HEK293T (cell line): ENCODE results near the gene TIMELESS.

Experiments
- SP1 ChIP-seq: fragments of 450-650 bp; IDR thresholded peaks from 2 replicates; pipeline ENCODE4 v1.6.1; 2017
- SUZ12 ChIP-seq: fragments of 450-650 bp; IDR thresholded peaks from 2 replicates; pipeline ENCODE4 v1.6.1; 2016; ENCODE audit warnings: mild to moderate bottlenecking
- TARDBP ChIP-seq: fragments of 450-650 bp; IDR thresholded peaks from 2 replicates; pipeline ENCODE4 v1.6.1; 2016
- ZNF384 ChIP-seq: fragments of 450-650 bp; IDR thresholded peaks from 2 replicates; pipeline ENCODE4 v1.6.1; 2016

DNA sequence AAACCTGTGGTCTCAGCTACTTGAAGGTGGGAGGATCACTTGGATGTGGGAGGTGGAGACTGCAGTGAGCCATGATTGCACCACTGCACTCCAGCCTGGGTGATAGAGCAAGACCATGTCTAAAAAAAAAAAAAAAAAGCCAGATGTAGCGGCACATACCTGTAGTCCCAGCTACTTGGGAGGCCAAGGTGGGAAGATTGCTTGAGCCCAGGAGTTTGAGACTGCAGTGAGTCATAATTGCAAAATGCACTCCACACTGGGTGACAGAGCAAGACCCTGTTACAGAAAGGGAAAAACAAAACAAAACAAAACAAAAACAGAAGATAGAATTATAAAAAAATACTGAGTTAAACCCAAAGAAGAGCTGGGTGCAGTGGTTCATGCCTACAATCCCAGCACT is 57.5 kb downstream of the TIMELESS start:
- no peak for TF ChIP-seq SUZ12
- no peak for TF ChIP-seq TARDBP
- no peak for TF ChIP-seq SP1
- no peak for TF ChIP-seq ZNF384
